Neural progenitor cell (in vitro differentiated cells): ENCODE measurements around the gene PLPP3. TPM values are rescaled to one million over a fixed set of nuclear protein-coding genes. Genes with fewer than 3 reads are reported as not detected.

Source experiments
- DNase-seq: peaks from one replicate; pipeline ENCODE4 v3.0.0-alpha.2; 2016; ENCODE audit warnings: low spot score
- H2AFZ ChIP-seq: fragments of 200-600 bp; sonication (generic); replicated peaks from 2 replicates; pipeline ENCODE4 v1.6.1; 2016; ENCODE audit warnings: antibody characterized with exemption
- H3F3A ChIP-seq: fragments of 200-600 bp; sonication (generic); 2 replicates; pipeline ENCODE4 v1.6.1; 2016; ENCODE audit warnings: antibody characterized with exemption, low read depth
- H3K27ac ChIP-seq: fragments of 200-600 bp; sonication (generic); 2 replicates; pipeline ENCODE4 v1.5.1; 2016; ENCODE audit warnings: mild to moderate bottlenecking
- H3K27me3 ChIP-seq: fragments of 200-600 bp; sonication (generic); 2 replicates; pipeline ENCODE4 v1.6.1; 2016; ENCODE audit warnings: mild to moderate bottlenecking, moderate library complexity
- H3K36me3 ChIP-seq: fragments of 200-600 bp; sonication (generic); 2 replicates; pipeline ENCODE4 v1.5.1; 2016
- H3K4me1 ChIP-seq: fragments of 200-600 bp; sonication (generic); 2 replicates; pipeline ENCODE4 v1.6.1; 2016; ENCODE audit warnings: mixed run types
- H3K4me2 ChIP-seq: fragments of 200-600 bp; sonication (generic); 2 replicates; pipeline ENCODE4 v1.6.1; 2016
- H3K4me3 ChIP-seq: fragments of 200-600 bp; sonication (generic); 2 replicates; pipeline ENCODE4 v1.5.1; 2016
- H3K79me2 ChIP-seq: fragments of 200-600 bp; sonication (generic); 2 replicates; pipeline ENCODE4 v1.6.1; 2016; ENCODE audit warnings: low read depth
- H3K9ac ChIP-seq: fragments of 200-600 bp; sonication (generic); 2 replicates; pipeline ENCODE4 v1.6.1; 2016
- H3K9me3 ChIP-seq: fragments of 200-600 bp; sonication (generic); 2 replicates; pipeline ENCODE4 v1.5.1; 2016; ENCODE audit warnings: low read depth
- H4K20me1 ChIP-seq: fragments of 200-600 bp; sonication (generic); 2 replicates; pipeline ENCODE4 v1.6.1; 2016; ENCODE audit warnings: low read depth
- H3K27ac Mint-ChIP-seq: 3 replicates; pipeline ENCODE4 v1.8.0; 2021; ENCODE audit warnings: mixed read lengths
- H3K27me3 Mint-ChIP-seq: 2 replicates; pipeline ENCODE4 v1.8.0; 2022; ENCODE audit warnings: low read depth, mild to moderate bottlenecking, inconsistent platforms, moderate library complexity, mixed read lengths; ENCODE audit not compliant: insufficient read depth
- H3K36me3 Mint-ChIP-seq: 3 replicates; pipeline ENCODE4 v1.8.0; 2021; ENCODE audit warnings: mixed read lengths
- H3K4me1 Mint-ChIP-seq: 3 replicates; pipeline ENCODE4 v1.8.0; 2021; ENCODE audit warnings: mixed read lengths
- H3K4me3 Mint-ChIP-seq: 3 replicates; pipeline ENCODE4 v1.8.0; 2021; ENCODE audit warnings: mild to moderate bottlenecking, moderate library complexity, mixed read lengths
- H3K9me3 Mint-ChIP-seq: 3 replicates; pipeline ENCODE4 v1.8.0; 2020; ENCODE audit warnings: mixed read lengths
- EZH2 ChIP-seq: fragments of 200-600 bp; sonication (generic); IDR thresholded peaks from 2 replicates; pipeline ENCODE4 v1.6.1; 2017; ENCODE audit warnings: antibody characterized with exemption, mild to moderate bottlenecking, moderate library complexity
- EZH2phosphoT487 ChIP-seq: fragments of 200-600 bp; sonication (generic); IDR thresholded peaks from 2 replicates; pipeline ENCODE4 v1.6.1; 2017; ENCODE audit warnings: antibody characterized with exemption
- total RNA-seq: library from RNA; depleted of rRNA; stranded (reverse); fragments of >200 nt; gene quantifications from 2 replicates; pipeline ENCODE4 v1.2.3, GENCODE V29; 2015; ENCODE audit warnings: low replicate concordance
- TF ChIP-seq, protein P1 (sequence below): fragments of 200-600 bp; sonication (generic); IDR thresholded peaks from 2 replicates; pipeline ENCODE4 v1.5.1; 2017; ENCODE audit warnings: antibody characterized with exemption, mild to moderate bottlenecking

PLPP3 gene
- total RNA-seq, 1 donor from 2014 or later, result 28.5 TPM

DNA sequence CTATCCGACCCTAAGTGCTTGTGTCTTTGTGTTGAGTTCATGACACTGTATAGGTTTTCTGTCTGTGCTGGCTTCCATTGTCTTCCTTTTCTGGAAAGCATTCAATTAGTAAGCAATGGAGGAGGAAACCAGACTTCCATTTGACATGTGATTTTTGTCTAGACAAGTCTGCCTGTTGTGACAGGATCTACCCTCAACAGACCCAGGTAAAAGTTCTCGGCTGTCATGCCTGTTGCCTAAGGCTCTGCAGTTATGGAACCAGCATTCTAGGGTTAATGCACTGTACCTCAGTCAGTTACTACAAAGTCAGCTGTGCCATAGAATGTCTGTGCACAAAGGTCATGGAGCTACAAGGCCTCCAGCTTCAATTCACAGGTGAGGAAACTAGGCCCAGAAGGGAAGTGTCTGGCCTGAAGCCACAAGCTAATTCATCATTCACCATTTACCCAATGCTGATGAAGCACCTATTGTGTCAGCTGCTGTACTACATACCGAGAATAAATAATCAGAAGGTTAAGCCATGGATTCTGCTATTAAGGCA, 72.3 kb downstream of the PLPP3 start:
- no peaks in the 10 kb centered on the region for H3K9me3 Mint-ChIP-seq
- H3K27me3 Mint-ChIP-seq, result peaks cover 4% of the 10 kb centered on the region
- peaks cover 33% of the 10 kb centered on the region for H3K79me2 ChIP-seq
- H4K20me1 ChIP-seq, result peaks cover 29% of the 10 kb centered on the region
- H2AFZ ChIP-seq, result no peak overlapping the region
- DNase-seq, result no peak
- H3K9ac ChIP-seq, result no peak overlapping the region
- H3K36me3 ChIP-seq, result peaks cover 5% of the 10 kb centered on the region
- H3K4me3 Mint-ChIP-seq, result no peak overlapping the region
- H3K4me3 ChIP-seq, result no peak overlapping the region
- no peak overlapping the region for H3K4me2 ChIP-seq
- no peak overlapping the region for H3K27ac ChIP-seq
- TF ChIP-seq EZH2phosphoT487 (no peak), EZH2 (no peak)
- TF ChIP-seq, protein P1, sequence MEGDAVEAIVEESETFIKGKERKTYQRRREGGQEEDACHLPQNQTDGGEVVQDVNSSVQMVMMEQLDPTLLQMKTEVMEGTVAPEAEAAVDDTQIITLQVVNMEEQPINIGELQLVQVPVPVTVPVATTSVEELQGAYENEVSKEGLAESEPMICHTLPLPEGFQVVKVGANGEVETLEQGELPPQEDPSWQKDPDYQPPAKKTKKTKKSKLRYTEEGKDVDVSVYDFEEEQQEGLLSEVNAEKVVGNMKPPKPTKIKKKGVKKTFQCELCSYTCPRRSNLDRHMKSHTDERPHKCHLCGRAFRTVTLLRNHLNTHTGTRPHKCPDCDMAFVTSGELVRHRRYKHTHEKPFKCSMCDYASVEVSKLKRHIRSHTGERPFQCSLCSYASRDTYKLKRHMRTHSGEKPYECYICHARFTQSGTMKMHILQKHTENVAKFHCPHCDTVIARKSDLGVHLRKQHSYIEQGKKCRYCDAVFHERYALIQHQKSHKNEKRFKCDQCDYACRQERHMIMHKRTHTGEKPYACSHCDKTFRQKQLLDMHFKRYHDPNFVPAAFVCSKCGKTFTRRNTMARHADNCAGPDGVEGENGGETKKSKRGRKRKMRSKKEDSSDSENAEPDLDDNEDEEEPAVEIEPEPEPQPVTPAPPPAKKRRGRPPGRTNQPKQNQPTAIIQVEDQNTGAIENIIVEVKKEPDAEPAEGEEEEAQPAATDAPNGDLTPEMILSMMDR, result no peak
- H3K27me3 ChIP-seq, result no peaks in the 10 kb centered on the region
- peaks cover 23% of the 10 kb centered on the region for H3F3A ChIP-seq
- peak overlapping the region; percentile 88 for H3K27ac Mint-ChIP-seq
- H3K4me1 ChIP-seq, result peaks cover 32% of the 10 kb centered on the region
- H3K4me1 Mint-ChIP-seq, result peaks cover 44% of the 10 kb centered on the region
- peaks cover 69% of the 10 kb centered on the region for H3K36me3 Mint-ChIP-seq
- H3K9me3 ChIP-seq, result no peaks in the 10 kb centered on the region

DNA sequence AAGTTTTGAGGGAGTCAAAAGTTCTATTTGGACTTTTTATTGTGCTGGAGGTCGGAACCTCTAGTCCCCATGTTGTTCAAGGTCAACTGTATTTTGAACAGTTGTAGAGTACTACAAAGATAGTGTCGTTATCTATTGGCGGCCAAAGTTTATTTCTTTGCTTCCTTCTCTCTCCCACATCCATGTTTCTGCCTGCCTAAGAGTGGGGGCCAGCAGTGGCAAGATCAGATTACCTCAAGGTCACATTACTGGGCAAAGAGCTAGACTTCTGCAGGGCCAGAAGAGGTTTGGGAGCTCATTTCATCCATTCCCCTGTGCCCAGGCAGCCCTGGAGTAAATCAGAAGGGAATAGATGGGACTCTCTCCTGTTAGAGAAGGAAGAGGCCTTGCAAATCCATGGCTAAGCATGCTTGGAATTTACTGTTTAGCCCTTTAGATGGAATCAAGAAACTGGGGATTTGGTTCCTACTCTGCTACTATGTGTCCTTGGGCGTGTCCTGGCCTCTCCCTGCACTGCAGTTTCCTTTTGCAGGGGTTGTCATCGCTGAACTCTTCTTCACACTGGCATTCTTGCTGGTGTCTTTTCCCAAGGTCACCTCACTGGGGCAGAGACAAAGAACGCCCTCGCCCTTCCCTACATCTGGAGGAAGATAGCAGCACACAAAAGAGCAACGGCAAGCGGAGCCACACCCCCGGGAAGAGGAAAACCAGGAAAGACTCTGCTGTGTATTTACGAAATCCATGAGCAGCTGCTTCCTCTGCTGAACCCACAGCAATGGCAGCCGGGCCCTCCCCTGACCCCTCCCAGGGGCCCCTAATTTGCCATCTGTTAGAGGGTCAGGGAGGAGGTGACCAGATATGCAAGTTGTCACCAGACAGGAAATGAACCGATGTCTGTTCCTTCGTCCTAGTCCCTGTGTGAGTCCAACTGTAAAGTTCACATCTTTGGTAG, 73.3 kb downstream of the PLPP3 start:
- peaks cover 24% of the 10 kb centered on the region for H4K20me1 ChIP-seq
- H3K36me3 ChIP-seq, result peaks cover 5% of the 10 kb centered on the region
- H3K9ac ChIP-seq, result no peak overlapping the region
- no peak for DNase-seq
- TF ChIP-seq EZH2phosphoT487 (no peak), EZH2 (no peak)
- TF ChIP-seq, protein P1, result no peak
- H3K4me3 ChIP-seq, result no peak overlapping the region
- no peaks in the 10 kb centered on the region for H3K9me3 Mint-ChIP-seq
- H2AFZ ChIP-seq, result no peak overlapping the region
- H3F3A ChIP-seq, result peaks cover 14% of the 10 kb centered on the region
- peak overlapping the region; percentile 88 for H3K27ac Mint-ChIP-seq
- peaks cover 38% of the 10 kb centered on the region for H3K79me2 ChIP-seq
- no peaks in the 10 kb centered on the region for H3K27me3 ChIP-seq
- H3K4me3 Mint-ChIP-seq, result no peak overlapping the region
- H3K9me3 ChIP-seq, result no peaks in the 10 kb centered on the region
- H3K27ac ChIP-seq, result no peak overlapping the region
- no peak overlapping the region for H3K4me2 ChIP-seq
- peaks cover 71% of the 10 kb centered on the region for H3K36me3 Mint-ChIP-seq
- no peaks in the 10 kb centered on the region for H3K27me3 Mint-ChIP-seq
- peaks cover 42% of the 10 kb centered on the region for H3K4me1 Mint-ChIP-seq
- peaks cover 22% of the 10 kb centered on the region for H3K4me1 ChIP-seq

DNA sequence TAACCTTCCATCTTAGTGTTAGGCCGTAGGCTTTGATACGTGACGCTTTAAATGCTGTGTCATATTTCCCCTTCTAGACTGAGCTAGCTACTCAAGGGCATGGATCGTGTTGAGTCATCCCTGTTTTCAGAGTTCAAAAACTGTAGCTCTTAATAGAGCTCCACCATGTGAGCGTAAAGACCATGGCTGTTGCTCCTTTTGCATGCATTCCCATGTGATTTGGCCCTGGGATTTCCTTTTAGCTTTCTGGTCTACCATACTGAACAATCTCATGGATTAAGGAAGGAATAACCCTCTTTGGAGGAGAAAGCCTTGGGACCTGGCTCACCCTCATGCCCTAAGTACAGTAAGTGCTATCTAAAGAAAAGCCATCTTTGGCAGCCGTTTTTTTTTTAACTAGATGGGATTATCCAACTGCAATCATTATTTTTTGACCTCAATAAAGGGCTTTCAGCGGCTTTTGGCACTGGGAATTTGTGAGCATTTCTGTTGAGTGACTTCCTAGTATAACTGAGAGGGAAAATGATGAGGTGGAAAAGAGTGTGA, 76.6 kb downstream of the PLPP3 start:
- TF ChIP-seq, protein P1, result no peak
- no peak for TF ChIP-seq EZH2phosphoT487
- Histone ChIP-seq H3K79me2 (peaks cover 42% of the 10 kb centered on the region), H3K4me1 (peaks cover 7% of the 10 kb centered on the region), H2AFZ (no peak overlapping the region), H3K4me3 (no peak overlapping the region), H3K27ac (no peak overlapping the region), H3K36me3 (peaks cover 8% of the 10 kb centered on the region), H4K20me1 (peaks cover 7% of the 10 kb centered on the region), H3K4me2 (no peak overlapping the region), H3K27me3 (no peaks in the 10 kb centered on the region), H3F3A (no peaks in the 10 kb centered on the region), H3K9ac (no peak overlapping the region), H3K9me3 (no peaks in the 10 kb centered on the region)
- no peak for DNase-seq
- no peaks in the 10 kb centered on the region for H3K9me3 Mint-ChIP-seq
- no peak overlapping the region for H3K4me3 Mint-ChIP-seq
- peaks cover 28% of the 10 kb centered on the region for H3K4me1 Mint-ChIP-seq
- no peaks in the 10 kb centered on the region for H3K27me3 Mint-ChIP-seq
- H3K27ac Mint-ChIP-seq, result no peak overlapping the region
- H3K36me3 Mint-ChIP-seq, result peaks cover 77% of the 10 kb centered on the region
